ENCODE results near the gene TOMM70.

GRCh38 chr3:100438623-100438974 is 37.7 kb upstream of the TOMM70 start:
- no peak for TF ChIP-seq POLR2A (IDR thresholded peaks at IDR 0.05; ENCODE audit: low read depth, low read length)
- no peak for TF ChIP-seq TAF1 (IDR thresholded peaks at IDR 0.05; ENCODE audit: low read depth, low read length)

Measured in GM12891 (cell line).